HG03108 (cell line): Measurements from ENCODE around the gene TCL1B.
"Not testable (repeated sequence)": the region's sequence is repeated elsewhere in the genome, so short reads cannot be mapped to it uniquely, and the experiment has no call there.

ENCODE experiments used
- ATAC-seq: cut with Tn5 transposase; IDR thresholded peaks from one replicate; pipeline ENCODE4 v1.9.1; 2021; ENCODE audit warnings: moderate library complexity; ENCODE audit not compliant: unreplicated experiment

Gene TCL1B

GRCh38 chr14:95700221-95700976, 14.2 kb downstream of the TCL1B start:
- ATAC-seq, result no peak

GRCh38 chr14:95701846-95702221, 15.6 kb downstream of the TCL1B start:
- no peak for ATAC-seq

- ATAC-seq, result no peak
Measured at GRCh38 chr14:95703341-95703740, 17.1 kb downstream of the TCL1B start.

GRCh38 chr14:95703805-95704204, 17.6 kb downstream of the TCL1B start:
- ATAC-seq, result no peak

GRCh38 chr14:95705518-95705917, 19.3 kb downstream of the TCL1B start:
- ATAC-seq, result no peak

- no peak for ATAC-seq
Measured at GRCh38 chr14:95707327-95707726, 21.1 kb downstream of the TCL1B start.

GRCh38 chr14:95710106-95710505, 23.9 kb downstream of the TCL1B start:
- ATAC-seq, result no peak

- ATAC-seq, result no peak
Measured at GRCh38 chr14:95711476-95712176, 25.4 kb downstream of the TCL1B start.

- ATAC-seq, result no peak
Measured at GRCh38 chr14:95712398-95712797, 26.2 kb downstream of the TCL1B start.

GRCh38 chr14:95713596-95714371, 27.6 kb downstream of the TCL1B start, which contains the start of gene TCL1A:
Gene TCL1A, minus strand, starts transcription at chr14:95714125. Its CDS starts 59 bp downstream, at chr14:95714066.
- ATAC-seq, result peak; percentile 79

- no peak for ATAC-seq
Measured at GRCh38 chr14:95722525-95723190, 36.4 kb downstream of the TCL1B start.

- peak; percentile 82 for ATAC-seq
Measured at GRCh38 chr14:95725685-95726336, 39.6 kb downstream of the TCL1B start.

- no peak for ATAC-seq
Measured at GRCh38 chr14:95727056-95727700, 41.0 kb downstream of the TCL1B start.

GRCh38 chr14:95729402-95730028, 43.3 kb downstream of the TCL1B start:
- not testable (repeated sequence) for ATAC-seq

GRCh38 chr14:95730126-95730525, 43.9 kb downstream of the TCL1B start:
- no peak for ATAC-seq

- no peak for ATAC-seq
Measured at GRCh38 chr14:95733212-95733611, 47.0 kb downstream of the TCL1B start.

GRCh38 chr14:95739356-95739755, 53.1 kb downstream of the TCL1B start:
- no peak for ATAC-seq

GRCh38 chr14:95741038-95741490, 54.8 kb downstream of the TCL1B start:
- no peak for ATAC-seq

- ATAC-seq, result no peak
Measured at GRCh38 chr14:95741781-95742180, 55.6 kb downstream of the TCL1B start.
